Measurements from ENCODE around the gene DIPK1C.

Gene DIPK1C

GRCh38 chr18:74419761-74420160, 37.3 kb downstream of the DIPK1C start:
- DNase-seq (ENCODE audit: low spot score): no peak

GRCh38 chr18:74418023-74418422, 39.1 kb downstream of the DIPK1C start:
- DNase-seq (ENCODE audit: low spot score): no peak

GRCh38 chr18:74416124-74416523, 41.0 kb downstream of the DIPK1C start:
- no peak for DNase-seq (ENCODE audit: low spot score)

- DNase-seq (ENCODE audit: low spot score): no peak
Measured at GRCh38 chr18:74414953-74415515, 42.1 kb downstream of the DIPK1C start.

- no peak for DNase-seq (ENCODE audit: low spot score)
Measured at GRCh38 chr18:74413836-74414235, 43.3 kb downstream of the DIPK1C start.

- DNase-seq (ENCODE audit: low spot score): peak; percentile 46
Measured at GRCh38 chr18:74412116-74412880, 44.8 kb downstream of the DIPK1C start.

GRCh38 chr18:74411475-74411874, 45.6 kb downstream of the DIPK1C start:
- no peak for DNase-seq (ENCODE audit: low spot score)

GRCh38 chr18:74410441-74410992, 46.6 kb downstream of the DIPK1C start:
- no peak for DNase-seq (ENCODE audit: low spot score)

GRCh38 chr18:74407888-74408287, 49.2 kb downstream of the DIPK1C start:
- DNase-seq (ENCODE audit: low spot score): no peak

GRCh38 chr18:74402806-74403433, 54.2 kb downstream of the DIPK1C start:
- DNase-seq (ENCODE audit: low spot score): no peak

GRCh38 chr18:74400813-74401212, 56.3 kb downstream of the DIPK1C start:
- no peak for DNase-seq (ENCODE audit: low spot score)

GRCh38 chr18:74399091-74399887, 57.8 kb downstream of the DIPK1C start:
- DNase-seq (ENCODE audit: low spot score): no peak

- DNase-seq (ENCODE audit: low spot score): no peak
Measured at GRCh38 chr18:74397572-74397971, 59.5 kb downstream of the DIPK1C start.

GRCh38 chr18:74396171-74397169, 60.6 kb downstream of the DIPK1C start:
- no peak for DNase-seq (ENCODE audit: low spot score)

- no peak for DNase-seq (ENCODE audit: low spot score)
Measured at GRCh38 chr18:74395648-74396154, 61.4 kb downstream of the DIPK1C start.

GRCh38 chr18:74395006-74395405, 62.1 kb downstream of the DIPK1C start:
- no peak for DNase-seq (ENCODE audit: low spot score)

- no peak for DNase-seq (ENCODE audit: low spot score)
Measured at GRCh38 chr18:74392323-74392722, 64.8 kb downstream of the DIPK1C start.

GRCh38 chr18:74390900-74391299, 66.2 kb downstream of the DIPK1C start:
- DNase-seq (ENCODE audit: low spot score): no peak

GRCh38 chr18:74389991-74390390, 67.1 kb downstream of the DIPK1C start:
- DNase-seq (ENCODE audit: low spot score): no peak

- DNase-seq (ENCODE audit: low spot score): no peak
Measured at GRCh38 chr18:74389171-74389927, 67.8 kb downstream of the DIPK1C start.

Data from iPS-NIHi11 (cell line).